ENCODE measurements around the gene PRKG2. TPM values are rescaled to one million over a fixed set of nuclear protein-coding genes. Genes with fewer than 3 reads are reported as not detected.

PRKG2 gene
- total RNA-seq, 1 experiment from 2014 or later, result 1.9 TPM

- no peak overlapping the region for H3K27ac Mint-ChIP-seq
- Histone ChIP-seq H3K56ac (ENCODE audit: insufficient read length, low read depth, low read length) (no peak overlapping the region), H3K27ac (ENCODE audit: insufficient read length, low read depth, low read length) (no peak overlapping the region), H3K79me2 (ENCODE audit: insufficient read depth, low read length) (no peaks in the 10 kb centered on the region), H3K23me2 (ENCODE audit: insufficient read length, low read depth, low read length, poor library complexity, severe bottlenecking) (no peaks in the 10 kb centered on the region), H3K4me1 (ENCODE audit: insufficient read depth, low read length) (no peaks in the 10 kb centered on the region), H2BK12ac (ENCODE audit: insufficient read length, low read depth, low read length) (no peak overlapping the region), H3K4ac (ENCODE audit: low read depth, low read length) (no peak overlapping the region), H3K27me3 (ENCODE audit: insufficient read depth, low read length) (no peaks in the 10 kb centered on the region), H3K14ac (ENCODE audit: insufficient read depth, low read length) (no peak overlapping the region), H2BK120ac (ENCODE audit: low read depth, low read length, poor library complexity, severe bottlenecking) (no peak overlapping the region), H4K8ac (replicated peaks; ENCODE audit: insufficient read length, low read depth, low read length) (no peak overlapping the region), H2BK15ac (ENCODE audit: low read depth, low read length) (no peak overlapping the region), H3K9me3 (ENCODE audit: control insufficient read depth, low read depth, low read length) (no peaks in the 10 kb centered on the region), H4K5ac (ENCODE audit: insufficient read length, low read depth, low read length) (no peak overlapping the region), H4K20me1 (ENCODE audit: control insufficient read depth, insufficient read depth, insufficient read length) (no peaks in the 10 kb centered on the region), H3K4me2 (ENCODE audit: insufficient read depth, insufficient read length, low read length) (no peak overlapping the region), H3K9ac (ENCODE audit: extremely low read depth, insufficient read length, low read length) (no peak overlapping the region), H4K91ac (ENCODE audit: insufficient read length, low read depth, low read length) (no peak overlapping the region), H2AFZ (ENCODE audit: low read length) (no peak overlapping the region), H3K23ac (ENCODE audit: insufficient read length, low read depth, low read length) (no peak overlapping the region), H3T11ph (ENCODE audit: low read length) (no peak overlapping the region), H2AK5ac (ENCODE audit: insufficient read length, low read length) (no peak overlapping the region), H3K18ac (ENCODE audit: insufficient read length, low read depth, low read length) (no peak overlapping the region), H2BK5ac (ENCODE audit: insufficient read length, low read length) (no peak overlapping the region), H2BK20ac (ENCODE audit: low read depth, low read length, poor library complexity, severe bottlenecking) (no peak overlapping the region), H3K79me1 (ENCODE audit: insufficient read depth, low read depth, low read length, poor library complexity, severe bottlenecking) (no peaks in the 10 kb centered on the region)
- no peaks in the 10 kb centered on the region for H3K4me1 Mint-ChIP-seq
- H3K27me3 Mint-ChIP-seq (ENCODE audit: low read depth), result no peaks in the 10 kb centered on the region
- H3K36me3 Mint-ChIP-seq (ENCODE audit: insufficient read depth in 1 of 3, low read depth in 3 of 3), result no peaks in the 10 kb centered on the region
- H3K4me3 Mint-ChIP-seq, result no peak overlapping the region
- WGBS (ENCODE audit: extremely low coverage, insufficient read length, low lambda C conversion rate), result no CpG with 5 or more reads among the region's 3 CpGs
- DNase-seq, result no peak
- no peaks in the 10 kb centered on the region for H3K9me3 Mint-ChIP-seq
- no peak for TF ChIP-seq CTCF (conservative IDR thresholded peaks at IDR 0.05)
Measured at GRCh38 chr4:81245218-81246009, 30.4 kb upstream of the PRKG2 start.

Measured in H9 (cell line).